ENCODE results near the gene PRPH2.

DNA sequence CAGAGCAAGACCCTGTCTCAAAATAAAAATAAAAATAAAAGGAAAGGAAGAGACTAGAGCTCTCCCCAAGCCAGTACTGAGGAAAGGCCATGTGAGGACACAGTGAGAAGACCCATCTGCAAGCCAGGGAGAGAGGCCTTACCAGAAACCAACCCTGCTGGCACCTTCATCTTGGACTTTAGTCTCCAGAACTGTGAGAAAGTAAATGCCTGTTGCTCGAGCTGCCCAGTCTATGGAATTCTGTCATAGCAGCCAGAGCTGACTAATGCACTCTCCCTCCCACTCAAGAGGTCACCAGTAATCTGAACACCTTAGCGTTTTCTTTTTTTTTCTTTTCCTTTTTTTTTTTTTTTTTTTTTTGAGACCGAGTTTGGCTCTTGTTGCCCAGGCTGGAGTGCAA lies 7.3 kb upstream of the PRPH2 start:
- TF ChIP-seq POLR2A (IDR thresholded peaks at IDR 0.05) (no peak), POLR2AphosphoS5 (IDR thresholded peaks at IDR 0.05) (no peak), EP300 (IDR thresholded peaks at IDR 0.05) (no peak)
- TF ChIP-seq, protein P1, sequence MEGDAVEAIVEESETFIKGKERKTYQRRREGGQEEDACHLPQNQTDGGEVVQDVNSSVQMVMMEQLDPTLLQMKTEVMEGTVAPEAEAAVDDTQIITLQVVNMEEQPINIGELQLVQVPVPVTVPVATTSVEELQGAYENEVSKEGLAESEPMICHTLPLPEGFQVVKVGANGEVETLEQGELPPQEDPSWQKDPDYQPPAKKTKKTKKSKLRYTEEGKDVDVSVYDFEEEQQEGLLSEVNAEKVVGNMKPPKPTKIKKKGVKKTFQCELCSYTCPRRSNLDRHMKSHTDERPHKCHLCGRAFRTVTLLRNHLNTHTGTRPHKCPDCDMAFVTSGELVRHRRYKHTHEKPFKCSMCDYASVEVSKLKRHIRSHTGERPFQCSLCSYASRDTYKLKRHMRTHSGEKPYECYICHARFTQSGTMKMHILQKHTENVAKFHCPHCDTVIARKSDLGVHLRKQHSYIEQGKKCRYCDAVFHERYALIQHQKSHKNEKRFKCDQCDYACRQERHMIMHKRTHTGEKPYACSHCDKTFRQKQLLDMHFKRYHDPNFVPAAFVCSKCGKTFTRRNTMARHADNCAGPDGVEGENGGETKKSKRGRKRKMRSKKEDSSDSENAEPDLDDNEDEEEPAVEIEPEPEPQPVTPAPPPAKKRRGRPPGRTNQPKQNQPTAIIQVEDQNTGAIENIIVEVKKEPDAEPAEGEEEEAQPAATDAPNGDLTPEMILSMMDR (IDR thresholded peaks at IDR 0.05) = no peak

Measured in gastroesophageal sphincter (tissue), 3 donors.